ENCODE data around the gene TMEM94.

Gene TMEM94

GRCh38 chr17:75530837-75531720, 74.6 kb downstream of the TMEM94 start:
- DNase-seq, result no peak

- no peak for DNase-seq
Measured at GRCh38 chr17:75531721-75532072, 75.3 kb downstream of the TMEM94 start.

- peak; percentile 53 to 62 for DNase-seq
Measured at GRCh38 chr17:75535119-75535537, 78.7 kb downstream of the TMEM94 start.

GRCh38 chr17:75535871-75536270, 79.4 kb downstream of the TMEM94 start:
- DNase-seq, result no peak

GRCh38 chr17:75536366-75536765, 79.9 kb downstream of the TMEM94 start:
- DNase-seq, result no peak

GRCh38 chr17:75539967-75540729, 83.7 kb downstream of the TMEM94 start:
- no peak for DNase-seq

GRCh38 chr17:75540923-75541503, 84.6 kb downstream of the TMEM94 start:
- DNase-seq, result no peak

- DNase-seq, result no peak
Measured at GRCh38 chr17:75542229-75542628, 85.8 kb downstream of the TMEM94 start.

- DNase-seq, result no peak
Measured at GRCh38 chr17:75542728-75543336, 86.4 kb downstream of the TMEM94 start.

- DNase-seq, result no peak
Measured at GRCh38 chr17:75544250-75544649, 87.8 kb downstream of the TMEM94 start.

GRCh38 chr17:75546181-75546580, 89.7 kb downstream of the TMEM94 start:
- no peak for DNase-seq

- DNase-seq, result no peak
Measured at GRCh38 chr17:75547091-75547490, 90.7 kb downstream of the TMEM94 start.

GRCh38 chr17:75548813-75549212, 92.4 kb downstream of the TMEM94 start:
- no peak for DNase-seq

Measured in stimulated activated CD4-positive, alpha-beta T cell treated with anti-CD3 and anti-CD28 coated beads, Interleukin-2, amount 100 ng/mL, for 24 hours (primary cell).